ENCODE results near the gene QPRT.
"Not testable (repeated sequence)": the region's sequence is repeated elsewhere in the genome, so short reads cannot be mapped to it uniquely, and the experiment has no call there.

The QPRT gene

GRCh38 chr16:29663016-29663806 is 15.8 kb upstream of the QPRT start, which contains the start of gene SPN:
SPN (plus strand) TSS chr16:29663247; CDS start chr16:29663729, 482 bp downstream.
- no peaks in the 10 kb centered on the region for H3K36me3 ChIP-seq (ENCODE audit: insufficient read depth, low read length)
- peaks cover 9% of the 10 kb centered on the region; the same call in 1 of the 2 replicates for H3K4me1 ChIP-seq (ENCODE audit: insufficient read depth, low read length)
- no peak within 1 kb of the TSS for H3K9ac ChIP-seq (ENCODE audit: low read depth, low read length)
- no peak within 1 kb of the TSS for H3K27ac ChIP-seq (ENCODE audit: low read depth, low read length)
- no peaks in the 10 kb centered on the region for H3K27me3 ChIP-seq (ENCODE audit: insufficient read depth, low read length)
- no peak within 1 kb of the TSS for H3K4me3 ChIP-seq (ENCODE audit: low read length)
- no peaks in the 10 kb centered on the region for H3K9me3 ChIP-seq (ENCODE audit: insufficient read depth, low read depth, low read length)
- 86% methylated on average over 18 of the region's 18 CpGs for WGBS

GRCh38 chr16:29663807-29664090 is 15.2 kb upstream of the QPRT start:
- Histone ChIP-seq H3K27me3 (ENCODE audit: insufficient read depth, low read length) (no peaks in the 10 kb centered on the region), H3K9ac (ENCODE audit: low read depth, low read length) (no peak overlapping the region), H3K9me3 (ENCODE audit: insufficient read depth, low read depth, low read length) (no peaks in the 10 kb centered on the region), H3K4me1 (ENCODE audit: insufficient read depth, low read length) (peaks cover 9% of the 10 kb centered on the region; the same call in 1 of the 2 replicates), H3K27ac (ENCODE audit: low read depth, low read length) (no peak overlapping the region), H3K36me3 (ENCODE audit: insufficient read depth, low read length) (no peaks in the 10 kb centered on the region), H3K4me3 (ENCODE audit: low read length) (no peak overlapping the region)
- 93% methylated on average over 3 of the region's 3 CpGs for WGBS

GRCh38 chr16:29664091-29664921 is 14.7 kb upstream of the QPRT start:
- H3K9ac ChIP-seq (ENCODE audit: low read depth, low read length) = no peak overlapping the region
- no peaks in the 10 kb centered on the region for H3K27me3 ChIP-seq (ENCODE audit: insufficient read depth, low read length)
- no peaks in the 10 kb centered on the region for H3K36me3 ChIP-seq (ENCODE audit: insufficient read depth, low read length)
- H3K4me3 ChIP-seq (ENCODE audit: low read length) = no peak overlapping the region
- WGBS = 91% methylated on average over 35 of the region's 35 CpGs
- no peaks in the 10 kb centered on the region for H3K9me3 ChIP-seq (ENCODE audit: insufficient read depth, low read depth, low read length)
- H3K27ac ChIP-seq (ENCODE audit: low read depth, low read length) = no peak overlapping the region
- peaks cover 9% of the 10 kb centered on the region; the same call in 1 of the 2 replicates for H3K4me1 ChIP-seq (ENCODE audit: insufficient read depth, low read length)

GRCh38 chr16:29665294-29666077 is 13.5 kb upstream of the QPRT start:
- no peaks in the 10 kb centered on the region for H3K36me3 ChIP-seq (ENCODE audit: insufficient read depth, low read length)
- H3K9ac ChIP-seq (ENCODE audit: low read depth, low read length) = no peak overlapping the region
- H3K27ac ChIP-seq (ENCODE audit: low read depth, low read length) = no peak overlapping the region

GRCh38 chr16:29667322-29667610 is 11.7 kb upstream of the QPRT start:
- H3K9ac ChIP-seq (ENCODE audit: low read depth, low read length); H3K4me1 ChIP-seq (ENCODE audit: insufficient read depth, low read length); H3K36me3 ChIP-seq (ENCODE audit: insufficient read depth, low read length); H3K27me3 ChIP-seq (ENCODE audit: insufficient read depth, low read length); H3K9me3 ChIP-seq (ENCODE audit: insufficient read depth, low read depth, low read length): not testable (repeated sequence)
- whole genome bisulfite sequencing = 95% methylated on average over 4 of the region's 6 CpGs
- Histone ChIP-seq H3K27ac (ENCODE audit: low read depth, low read length) (peak overlapping the region; percentile 13; the same call in 1 of the 2 replicates), H3K4me3 (ENCODE audit: low read length) (peak overlapping the region; percentile 35)

More at GRCh38 chr16:29665294-29666077, 13.5 kb upstream of the QPRT start:
- Histone ChIP-seq H3K4me3 (ENCODE audit: low read length) (no peak overlapping the region), H3K27me3 (ENCODE audit: insufficient read depth, low read length) (no peaks in the 10 kb centered on the region), H3K4me1 (ENCODE audit: insufficient read depth, low read length) (peaks cover 9% of the 10 kb centered on the region; the same call in 1 of the 2 replicates), H3K9me3 (ENCODE audit: insufficient read depth, low read depth, low read length) (no peaks in the 10 kb centered on the region)
- 82% methylated on average over 15 of the region's 15 CpGs for WGBS

- 94% methylated on average over 12 of the region's 12 CpGs for WGBS
- Histone ChIP-seq H3K4me1 (ENCODE audit: insufficient read depth, low read length) (peaks cover 9% of the 10 kb centered on the region; the same call in 1 of the 2 replicates), H3K9ac (ENCODE audit: low read depth, low read length) (no peak overlapping the region), H3K27me3 (ENCODE audit: insufficient read depth, low read length) (no peaks in the 10 kb centered on the region), H3K4me3 (ENCODE audit: low read length) (no peak overlapping the region), H3K36me3 (ENCODE audit: insufficient read depth, low read length) (no peaks in the 10 kb centered on the region), H3K27ac (ENCODE audit: low read depth, low read length) (no peak overlapping the region), H3K9me3 (ENCODE audit: insufficient read depth, low read depth, low read length) (no peaks in the 10 kb centered on the region)
Measured at GRCh38 chr16:29667755-29668154, 11.2 kb upstream of the QPRT start.

- Histone ChIP-seq H3K4me3 (ENCODE audit: low read length) (no peak overlapping the region), H3K36me3 (ENCODE audit: insufficient read depth, low read length) (no peaks in the 10 kb centered on the region), H3K27ac (ENCODE audit: low read depth, low read length) (no peak overlapping the region), H3K4me1 (ENCODE audit: insufficient read depth, low read length) (peaks cover 9% of the 10 kb centered on the region; the same call in 1 of the 2 replicates), H3K9me3 (ENCODE audit: insufficient read depth, low read depth, low read length) (no peaks in the 10 kb centered on the region), H3K27me3 (ENCODE audit: insufficient read depth, low read length) (no peaks in the 10 kb centered on the region), H3K9ac (ENCODE audit: low read depth, low read length) (no peak overlapping the region)
- WGBS = 98% methylated on average over 3 of the region's 3 CpGs
Measured at GRCh38 chr16:29668267-29668666, 10.7 kb upstream of the QPRT start.

- Histone ChIP-seq H3K27me3 (ENCODE audit: insufficient read depth, low read length) (no peaks in the 10 kb centered on the region), H3K4me3 (ENCODE audit: low read length) (no peak overlapping the region), H3K9ac (ENCODE audit: low read depth, low read length) (no peak overlapping the region), H3K27ac (ENCODE audit: low read depth, low read length) (no peak overlapping the region), H3K36me3 (ENCODE audit: insufficient read depth, low read length) (no peaks in the 10 kb centered on the region), H3K9me3 (ENCODE audit: insufficient read depth, low read depth, low read length) (no peaks in the 10 kb centered on the region), H3K4me1 (ENCODE audit: insufficient read depth, low read length) (peaks cover 3% of the 10 kb centered on the region)
- 96% methylated on average over 6 of the region's 6 CpGs for WGBS
Measured at GRCh38 chr16:29673501-29673900, 5.5 kb upstream of the QPRT start.

GRCh38 chr16:29674188-29674587 is 4.8 kb upstream of the QPRT start:
- WGBS = 87% methylated on average over 13 of the region's 13 CpGs
- Histone ChIP-seq H3K27ac (ENCODE audit: low read depth, low read length) (no peak overlapping the region; the same call in 1 of the 2 replicates), H3K27me3 (ENCODE audit: insufficient read depth, low read length) (no peaks in the 10 kb centered on the region), H3K36me3 (ENCODE audit: insufficient read depth, low read length) (no peaks in the 10 kb centered on the region), H3K4me1 (ENCODE audit: insufficient read depth, low read length) (peaks cover 3% of the 10 kb centered on the region), H3K9ac (ENCODE audit: low read depth, low read length) (no peak overlapping the region), H3K4me3 (ENCODE audit: low read length) (no peak overlapping the region), H3K9me3 (ENCODE audit: insufficient read depth, low read depth, low read length) (no peaks in the 10 kb centered on the region)

GRCh38 chr16:29675811-29676643 is 3.0 kb upstream of the QPRT start:
- WGBS = 41% methylated on average over 3 of the region's 3 CpGs
- H3K4me1 ChIP-seq (ENCODE audit: insufficient read depth, low read length) = peaks cover 9% of the 10 kb centered on the region
- H3K27me3 ChIP-seq (ENCODE audit: insufficient read depth, low read length) = no peaks in the 10 kb centered on the region
- H3K9ac ChIP-seq (ENCODE audit: low read depth, low read length) = no peak overlapping the region
- H3K9me3 ChIP-seq (ENCODE audit: insufficient read depth, low read depth, low read length) = no peaks in the 10 kb centered on the region
- peaks cover 1% of the 10 kb centered on the region; the same call in 1 of the 2 replicates for H3K36me3 ChIP-seq (ENCODE audit: insufficient read depth, low read length)
- no peak overlapping the region for H3K4me3 ChIP-seq (ENCODE audit: low read length)
- H3K27ac ChIP-seq (ENCODE audit: low read depth, low read length) = no peak overlapping the region
